Measurements from ENCODE around the gene PLCL2.

PLCL2 gene

DNA sequence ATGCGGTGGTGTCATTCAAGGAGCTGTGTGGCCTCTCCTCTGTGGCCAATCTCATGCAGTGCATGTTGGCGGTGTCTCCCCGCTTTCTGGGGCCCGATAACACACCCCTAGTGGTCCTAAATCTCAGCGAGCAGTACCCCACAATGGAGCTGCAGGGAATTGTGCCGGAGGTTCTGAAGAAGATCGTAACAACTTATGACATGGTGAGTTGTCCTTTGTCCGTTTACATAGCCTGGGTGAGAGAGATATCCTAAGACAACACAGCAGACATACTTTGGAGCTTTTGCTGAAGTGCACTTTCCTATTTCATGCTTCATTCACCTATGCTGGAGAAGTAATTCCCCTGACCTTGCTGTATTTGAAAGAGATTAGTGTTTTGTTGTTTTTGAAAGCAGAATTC is 130.0 kb downstream of the PLCL2 start:
- Histone ChIP-seq H3K36me3 (ENCODE audit: insufficient read depth, low read length) (no peaks in the 10 kb centered on the region), H3K9ac (ENCODE audit: insufficient read length) (no peak overlapping the region)
- DNase-seq (ENCODE audit: low read depth, low spot score), result no peak

DNA sequence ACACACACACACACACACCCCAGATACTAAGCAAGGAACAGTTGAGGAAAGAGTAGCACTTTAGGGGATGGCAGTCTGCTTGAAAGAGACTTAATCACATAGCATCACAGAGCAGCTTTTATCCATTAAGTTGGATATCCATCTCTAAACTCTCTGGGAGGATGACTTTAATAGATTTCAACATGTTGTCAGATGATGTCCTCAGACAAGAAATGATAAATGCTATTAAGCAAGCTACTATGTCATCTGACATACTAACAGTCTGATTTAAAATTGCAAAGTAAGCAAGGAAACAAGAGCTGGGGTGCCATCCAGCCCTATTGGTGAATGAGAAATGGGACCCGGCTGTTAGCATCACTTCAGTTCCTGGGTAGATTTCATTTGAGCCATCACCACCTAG is 136.9 kb downstream of the PLCL2 start:
- Histone ChIP-seq H3K9me3 (ENCODE audit: low read depth, low read length) (no peaks in the 10 kb centered on the region), H3K9ac (ENCODE audit: insufficient read length) (no peak overlapping the region), H3K27ac (no peak overlapping the region), H3K4me3 (no peak overlapping the region), H3K36me3 (ENCODE audit: insufficient read depth, low read length) (no peaks in the 10 kb centered on the region)
- TF ChIP-seq POLR2AphosphoS5 (IDR thresholded peaks at IDR 0.05; ENCODE audit: borderline replicate concordance, low read depth, low read length) (no peak), FOXP2 (optimal IDR thresholded peaks at IDR 0.05; ENCODE audit: control extremely low read depth, extremely low read length, insufficient read depth) (no peak), EZH2 (IDR thresholded peaks at IDR 0.05) (no peak)
- DNase-seq (ENCODE audit: low read depth, low spot score), result no peak

More for the DNA sequence above, 130.0 kb downstream of the PLCL2 start:
- Histone ChIP-seq H3K4me3 (no peak overlapping the region), H3K27ac (no peak overlapping the region), H3K9me3 (ENCODE audit: low read depth, low read length) (no peaks in the 10 kb centered on the region)
- TF ChIP-seq FOXP2 (optimal IDR thresholded peaks at IDR 0.05; ENCODE audit: control extremely low read depth, extremely low read length, insufficient read depth), result no peak
- no peak for TF ChIP-seq POLR2AphosphoS5 (IDR thresholded peaks at IDR 0.05; ENCODE audit: borderline replicate concordance, low read depth, low read length)
- no peak for TF ChIP-seq EZH2 (IDR thresholded peaks at IDR 0.05)

DNA sequence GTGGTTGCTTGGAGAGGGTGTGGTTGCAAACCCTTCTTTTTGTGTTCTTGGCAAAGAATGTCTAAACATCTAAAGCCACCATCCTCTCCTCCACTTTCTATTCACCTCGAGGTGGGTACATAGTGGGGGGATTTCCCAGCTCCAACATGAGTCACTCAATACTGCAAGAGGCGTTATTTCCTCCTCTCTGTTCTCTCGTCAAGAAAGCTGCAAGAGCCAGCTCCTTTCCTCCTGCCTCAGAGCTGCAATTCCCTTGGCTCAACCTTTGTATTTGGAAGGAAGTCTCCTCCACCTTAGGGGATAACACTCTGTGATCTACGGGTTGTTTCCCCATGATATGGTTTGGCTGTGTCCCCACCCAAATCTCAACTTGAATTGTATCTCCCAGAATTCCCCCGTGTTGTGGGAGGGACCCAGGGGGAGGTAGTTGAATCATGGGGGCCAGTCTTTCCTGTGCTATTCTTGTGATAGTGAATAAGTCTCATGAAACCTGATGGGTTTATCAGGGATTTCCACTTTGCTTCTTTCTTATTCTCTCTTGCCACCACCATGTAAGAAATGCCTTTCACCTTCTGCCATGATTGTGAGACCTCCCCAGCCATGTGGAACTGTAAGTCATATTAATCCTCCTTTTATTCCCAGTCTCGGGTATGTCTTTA is 138.4 kb downstream of the PLCL2 start:
- no peak overlapping the region for H3K4me3 ChIP-seq
- H3K9me3 ChIP-seq (ENCODE audit: low read depth, low read length), result no peaks in the 10 kb centered on the region
- no peak for DNase-seq (ENCODE audit: low read depth, low spot score)
- no peak for TF ChIP-seq POLR2AphosphoS5 (IDR thresholded peaks at IDR 0.05; ENCODE audit: borderline replicate concordance, low read depth, low read length)
- no peak overlapping the region for H3K9ac ChIP-seq (ENCODE audit: insufficient read length)
- no peak overlapping the region for H3K27ac ChIP-seq
- no peaks in the 10 kb centered on the region for H3K36me3 ChIP-seq (ENCODE audit: insufficient read depth, low read length)

DNA sequence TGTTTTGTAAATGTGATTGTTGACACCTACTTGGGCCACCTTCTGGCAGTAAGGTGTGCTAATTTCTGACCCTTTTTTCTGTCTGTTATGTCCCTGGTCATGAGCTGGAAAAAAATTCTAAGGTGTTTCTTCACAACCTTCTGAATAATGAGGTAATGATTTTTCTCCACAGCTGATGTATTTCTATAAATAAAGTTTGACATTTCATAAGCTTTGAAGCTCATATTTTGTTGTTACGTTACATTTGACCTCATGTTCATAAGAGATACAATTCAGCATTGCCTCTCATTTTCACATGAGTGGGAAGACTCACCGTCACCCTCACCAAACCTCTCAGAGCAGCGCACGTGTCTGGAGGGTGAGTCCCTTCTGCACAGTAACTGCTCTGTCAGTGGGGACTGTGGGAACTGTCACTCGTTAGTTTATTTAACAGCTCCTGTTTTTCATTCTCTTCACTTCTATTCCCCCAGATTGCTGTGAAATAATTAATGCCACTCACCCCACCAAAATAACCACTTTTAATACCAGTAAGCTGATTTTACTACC is 140.9 kb downstream of the PLCL2 start:
- no peak overlapping the region for H3K9ac ChIP-seq (ENCODE audit: insufficient read length)
- H3K9me3 ChIP-seq (ENCODE audit: low read depth, low read length), result no peaks in the 10 kb centered on the region
- no peaks in the 10 kb centered on the region for H3K36me3 ChIP-seq (ENCODE audit: insufficient read depth, low read length)
- no peak for DNase-seq (ENCODE audit: low read depth, low spot score)
- no peak for TF ChIP-seq FOXP2 (optimal IDR thresholded peaks at IDR 0.05; ENCODE audit: control extremely low read depth, extremely low read length, insufficient read depth)
- H3K4me3 ChIP-seq, result no peak overlapping the region
- H3K27ac ChIP-seq, result no peak overlapping the region

DNA sequence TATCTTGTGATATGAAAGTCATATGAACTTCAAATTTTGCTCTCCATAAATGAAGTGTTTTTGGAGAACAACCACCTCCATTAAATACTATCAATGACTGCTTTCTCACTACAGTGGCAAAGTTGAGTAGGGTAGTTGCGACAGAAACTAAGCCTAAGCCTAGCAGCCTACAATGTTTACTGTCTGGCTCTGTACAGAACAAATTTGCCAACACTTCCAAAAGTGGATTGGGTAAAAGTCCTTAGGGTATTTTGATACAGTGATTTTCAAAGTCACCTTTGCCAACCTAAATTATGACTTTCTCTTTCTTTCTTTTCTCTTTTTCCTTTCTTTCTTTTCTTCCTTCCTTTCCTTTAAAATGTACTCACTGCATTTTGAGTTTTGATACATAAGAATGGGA is 142.6 kb downstream of the PLCL2 start:
- no peak overlapping the region for H3K9ac ChIP-seq (ENCODE audit: insufficient read length)
- no peak for DNase-seq (ENCODE audit: low read depth, low spot score)
- no peaks in the 10 kb centered on the region for H3K9me3 ChIP-seq (ENCODE audit: low read depth, low read length)
- no peak overlapping the region for H3K4me3 ChIP-seq
- H3K27ac ChIP-seq, result no peak overlapping the region
- TF ChIP-seq EZH2 (IDR thresholded peaks at IDR 0.05) (no peak), POLR2AphosphoS5 (IDR thresholded peaks at IDR 0.05; ENCODE audit: borderline replicate concordance, low read depth, low read length) (no peak), FOXP2 (optimal IDR thresholded peaks at IDR 0.05; ENCODE audit: control extremely low read depth, extremely low read length, insufficient read depth) (no peak)
- H3K36me3 ChIP-seq (ENCODE audit: insufficient read depth, low read length), result no peaks in the 10 kb centered on the region

DNA sequence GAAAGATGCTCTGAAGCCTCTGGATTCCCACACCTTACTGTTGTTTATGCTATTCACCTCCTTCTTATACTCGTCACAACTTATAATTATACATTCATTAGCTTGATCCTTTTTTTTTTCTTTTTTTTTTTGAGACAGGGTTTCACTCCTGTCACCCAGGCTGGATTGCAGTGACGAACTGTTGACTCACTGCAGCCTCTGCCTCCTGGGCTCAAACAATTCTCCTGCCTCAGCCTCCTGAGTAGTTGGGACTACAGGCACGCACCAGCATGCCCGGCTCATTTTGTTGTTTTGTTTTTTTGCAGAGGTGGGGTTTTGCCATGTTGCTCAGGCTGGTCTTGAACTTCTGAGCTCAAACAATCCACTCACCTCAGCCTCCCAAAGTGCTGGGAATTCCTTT is 143.6 kb downstream of the PLCL2 start:
- TF ChIP-seq FOXP2 (optimal IDR thresholded peaks at IDR 0.05; ENCODE audit: control extremely low read depth, extremely low read length, insufficient read depth), result no peak
- H3K36me3 ChIP-seq (ENCODE audit: insufficient read depth, low read length), result no peaks in the 10 kb centered on the region
- H3K9ac ChIP-seq (ENCODE audit: insufficient read length), result no peak overlapping the region
- H3K9me3 ChIP-seq (ENCODE audit: low read depth, low read length), result no peaks in the 10 kb centered on the region
- no peak overlapping the region for H3K27ac ChIP-seq
- no peak for DNase-seq (ENCODE audit: low read depth, low spot score)
- H3K4me3 ChIP-seq, result no peak overlapping the region

DNA sequence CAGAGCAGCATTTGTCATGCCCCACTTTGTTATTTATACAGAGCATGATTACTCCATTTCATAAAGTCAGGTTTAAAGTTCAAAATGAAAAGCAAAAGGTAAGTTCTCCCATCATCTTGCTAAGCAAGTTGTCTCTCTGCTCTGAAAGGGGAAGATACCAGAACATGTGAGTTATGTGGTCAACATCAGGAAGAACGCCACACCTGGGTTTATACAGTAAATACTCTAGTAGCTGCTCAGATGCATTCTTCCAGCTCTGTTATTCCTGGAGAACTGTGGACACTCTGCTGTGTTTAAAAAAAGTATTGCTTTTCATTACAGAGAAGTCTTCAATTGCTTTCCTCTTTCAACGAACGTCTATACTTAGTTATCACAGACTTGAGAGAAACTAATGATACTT is 145.7 kb downstream of the PLCL2 start:
- no peaks in the 10 kb centered on the region for H3K36me3 ChIP-seq (ENCODE audit: insufficient read depth, low read length)
- H3K4me3 ChIP-seq, result no peak overlapping the region
- H3K9me3 ChIP-seq (ENCODE audit: low read depth, low read length), result no peaks in the 10 kb centered on the region
- no peak overlapping the region for H3K9ac ChIP-seq (ENCODE audit: insufficient read length)
- TF ChIP-seq POLR2AphosphoS5 (IDR thresholded peaks at IDR 0.05; ENCODE audit: borderline replicate concordance, low read depth, low read length), result no peak
- TF ChIP-seq EZH2 (IDR thresholded peaks at IDR 0.05), result no peak
- TF ChIP-seq FOXP2 (optimal IDR thresholded peaks at IDR 0.05; ENCODE audit: control extremely low read depth, extremely low read length, insufficient read depth), result no peak
- no peak overlapping the region for H3K27ac ChIP-seq
- DNase-seq (ENCODE audit: low read depth, low spot score), result no peak

DNA sequence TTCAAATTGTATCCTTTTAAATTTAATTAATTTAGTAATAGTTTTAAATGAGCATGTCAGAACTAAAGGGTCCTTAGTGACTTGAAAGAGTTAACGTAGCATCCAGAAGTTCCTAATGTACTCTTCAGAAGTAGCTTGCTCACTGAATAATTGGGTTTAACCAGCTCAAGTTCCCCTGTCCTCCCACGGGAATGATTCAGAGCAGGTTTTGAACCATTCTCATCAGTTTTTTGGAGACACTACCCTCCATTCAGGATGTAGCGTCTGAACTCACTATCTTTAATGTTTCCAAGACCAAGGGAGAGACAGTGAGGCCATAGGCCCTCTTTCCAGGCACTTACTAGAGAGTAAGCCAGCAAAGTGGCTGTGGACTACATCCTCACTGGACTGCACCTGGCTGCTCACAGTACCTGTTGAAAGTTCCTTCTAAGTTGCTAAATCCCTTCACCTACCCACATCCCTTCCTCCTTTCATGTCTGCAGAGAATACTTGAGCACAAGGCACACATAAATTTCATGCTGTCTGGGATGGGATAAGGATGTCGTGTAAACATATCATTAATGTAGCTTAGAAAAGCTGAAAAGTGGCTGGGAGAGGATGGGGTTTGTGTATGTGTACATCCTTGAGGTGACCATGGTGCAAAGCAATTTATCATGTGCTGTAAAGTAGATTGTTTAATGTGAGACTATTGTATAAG is 146.3 kb downstream of the PLCL2 start:
- TF ChIP-seq EZH2 (IDR thresholded peaks at IDR 0.05) (no peak), FOXP2 (optimal IDR thresholded peaks at IDR 0.05; ENCODE audit: control extremely low read depth, extremely low read length, insufficient read depth) (no peak), POLR2AphosphoS5 (IDR thresholded peaks at IDR 0.05; ENCODE audit: borderline replicate concordance, low read depth, low read length) (no peak)
- DNase-seq (ENCODE audit: low read depth, low spot score), result no peak
- Histone ChIP-seq H3K9me3 (ENCODE audit: low read depth, low read length) (no peaks in the 10 kb centered on the region), H3K4me3 (no peak overlapping the region), H3K36me3 (ENCODE audit: insufficient read depth, low read length) (no peaks in the 10 kb centered on the region), H3K27ac (no peak overlapping the region), H3K9ac (ENCODE audit: insufficient read length) (no peak overlapping the region)

Data from SK-N-MC (cell line).